Heart right ventricle (tissue), 16 donors: Measurements from ENCODE around the gene GEMIN4. TPM values are rescaled to one million over a fixed set of nuclear protein-coding genes. Genes with fewer than 3 reads are reported as not detected.

Experiments
- ATAC-seq, 8 donors: fragments of 200-7000 bp; cut with Tn5 transposase; one replicate each; pipeline ENCODE4 v1.9.1; 2020; ENCODE audit warnings: mild to moderate bottlenecking in 8 of 8, moderate library complexity in 8 of 8, moderate number of reproducible peaks in 1 of 8
- DNase-seq, 2 donors: peaks; one replicate each; pipeline ENCODE4 v3.0.0-alpha.2; 2020
- H3K27ac ChIP-seq, 10 donors: fragments of 200-600 bp; sonication (generic) in 2 of 10; one replicate each; pipeline versions ENCODE4 v1.5.0 to v1.8.0; 2020 to 2022; ENCODE audit warnings: mild to moderate bottlenecking in 3 of 10
- H3K27me3 ChIP-seq, 7 donors: fragments of 200-600 bp; one replicate each; pipeline ENCODE4 v1.8.0; 2021 to 2022; ENCODE audit warnings: mild to moderate bottlenecking in 2 of 7
- H3K36me3 ChIP-seq, 9 donors: fragments of 200-600 bp; sonication (generic) in 1 of 9; one replicate each; pipeline versions ENCODE4 v1.5.0 to v1.8.0; 2020 to 2022; ENCODE audit warnings: mild to moderate bottlenecking in 2 of 9
- H3K4me1 ChIP-seq, 9 donors: fragments of 200-600 bp; sonication (generic) in 1 of 9; one replicate each; pipeline versions ENCODE4 v1.5.0 to v1.8.0; 2020 to 2022; ENCODE audit warnings: mild to moderate bottlenecking in 4 of 9
- H3K4me3 ChIP-seq, 10 donors: fragments of 200-600 bp; sonication (generic) in 2 of 10; one replicate each; pipeline versions ENCODE4 v1.5.0 to v1.8.0; 2020 to 2022; ENCODE audit warnings: mild to moderate bottlenecking in 7 of 10, moderate library complexity in 2 of 10
- H3K9me3 ChIP-seq, 11 donors: fragments of 200-600 bp in 10 of 11; sonication (generic) in 2 of 11; one replicate each; pipeline versions ENCODE4 v1.5.0 to v1.8.0; 2013 to 2022; ENCODE audit warnings: mild to moderate bottlenecking in 2 of 11, control low read depth in 1 of 11, moderate library complexity in 1 of 11
- WGBS, 2 donors: extraction: QIAGEN DNeasy Blood & Tissue Kit; methylation state at CpG; one replicate each; pipeline ENCODE4 v1.1.7; 2013; ENCODE audit warnings: inconsistent platforms in 1 of 2; 5-methylcytosine and 5-hydroxymethylcytosine counted together
- intact Hi-C, 10 donors: fragments of 100-400 bp; cut with DNase I; formaldehyde crosslinking; loops; one replicate each; pipeline versions ENCODE4 v1.11.1 to v1.14.2; 2022
- polyA plus RNA-seq, 2 donors: library from polyadenylated mRNA; stranded (reverse); fragments of 200-250 nt; gene quantifications; one replicate each; pipeline ENCODE4 v1.2.3, GENCODE V29; 2013
- total RNA-seq, 10 donors: library from RNA; stranded (reverse); fragmentation: NEBNext Ultra II Directional in 3 of 10; extraction: Animal tissue kit (Norgen Biotek cat#: 25700) in 3 of 10; gene quantifications; one replicate each; pipeline versions ENCODE4 v1.2.1 to v1.2.4, GENCODE V29; 2021 to 2023
- TF ChIP-seq, protein P1 (sequence below), 9 donors: fragments of 200-600 bp; sonication (generic) in 2 of 9; IDR thresholded peaks; one replicate each; pipeline versions ENCODE4 v1.5.0 to v1.8.0; 2021 to 2022; ENCODE audit warnings: antibody characterized with exemption in 9 of 9, mild to moderate bottlenecking in 5 of 9, moderate library complexity in 1 of 9
- donor health status: Arrhythmogenic right ventricular cardiomyopathy.
- donor health status: ischemic (EF 13 %, LVEDD 7.1; RV severe dilation, severe dysfunction).
- donor health status: healthy with polysubstance abuse.
- donor health status: DM: no; HTN: yes; CAD: no.
- donor health status: DM: no; HTN: no; CAD: no.
- donor health status: ischemic (EF 25% LVEDD 6.9; RV normal size, moderate dysfunction).
- donor health status: ischemic (EF 25% LVEDD 5.7; RV mildly dilated, moderate dysfunction).
- donor health status: healthy.
- donor health status: DM: yes; HTN: yes; CAD: no.
- donor health status: Ischemic cardiomyopathy.
- donor health status: ischemic (EF 35%, LVEDD 5.7; RV mildly dilated, moderate dysfunction).
- donor health status: nonischemic (EF 11% LVEDD 7.7; RV severe dilation, severe dysfunction).
- donor health status: DM: yes; HTN: yes; CAD: no.
- donor health status: PGD.
- donor health status: ischemic (EF 29% LVEDD 5.4; RV normal size, mild dysfunction).
- donor health status: nonischemic (EF 23%, LVEDD 6.1; RV moderate dilation, normal function).

GEMIN4 gene
- total and polyA plus RNA-seq, 12 donors, result 4.8 to 14.9 (median 11.2) TPM

- intact Hi-C loops, result no loop called here
- no peaks in the 10 kb centered on the region for H3K9me3 ChIP-seq
- DNase-seq (no peak), ATAC-seq (no peak)
- TF ChIP-seq, protein P1, sequence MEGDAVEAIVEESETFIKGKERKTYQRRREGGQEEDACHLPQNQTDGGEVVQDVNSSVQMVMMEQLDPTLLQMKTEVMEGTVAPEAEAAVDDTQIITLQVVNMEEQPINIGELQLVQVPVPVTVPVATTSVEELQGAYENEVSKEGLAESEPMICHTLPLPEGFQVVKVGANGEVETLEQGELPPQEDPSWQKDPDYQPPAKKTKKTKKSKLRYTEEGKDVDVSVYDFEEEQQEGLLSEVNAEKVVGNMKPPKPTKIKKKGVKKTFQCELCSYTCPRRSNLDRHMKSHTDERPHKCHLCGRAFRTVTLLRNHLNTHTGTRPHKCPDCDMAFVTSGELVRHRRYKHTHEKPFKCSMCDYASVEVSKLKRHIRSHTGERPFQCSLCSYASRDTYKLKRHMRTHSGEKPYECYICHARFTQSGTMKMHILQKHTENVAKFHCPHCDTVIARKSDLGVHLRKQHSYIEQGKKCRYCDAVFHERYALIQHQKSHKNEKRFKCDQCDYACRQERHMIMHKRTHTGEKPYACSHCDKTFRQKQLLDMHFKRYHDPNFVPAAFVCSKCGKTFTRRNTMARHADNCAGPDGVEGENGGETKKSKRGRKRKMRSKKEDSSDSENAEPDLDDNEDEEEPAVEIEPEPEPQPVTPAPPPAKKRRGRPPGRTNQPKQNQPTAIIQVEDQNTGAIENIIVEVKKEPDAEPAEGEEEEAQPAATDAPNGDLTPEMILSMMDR (IDR thresholded peaks at IDR 0.05), result no peak
- WGBS, 2 donors, result 77 to 80% methylated on average over 5 of the region's 5 CpGs
- peaks cover 0 to 7% (median 0%) of the 10 kb centered on the region in 9 donors for H3K36me3 ChIP-seq
- peaks cover 0 to 6% (median 0%) of the 10 kb centered on the region in 9 donors for H3K4me1 ChIP-seq
- no peaks in the 10 kb centered on the region for H3K27me3 ChIP-seq
- H3K27ac ChIP-seq, result no peak overlapping the region
- H3K4me3 ChIP-seq, result no peak overlapping the region
Observed at GRCh38 chr17:721540-721937, 30.5 kb downstream of the GEMIN4 start.

DNA sequence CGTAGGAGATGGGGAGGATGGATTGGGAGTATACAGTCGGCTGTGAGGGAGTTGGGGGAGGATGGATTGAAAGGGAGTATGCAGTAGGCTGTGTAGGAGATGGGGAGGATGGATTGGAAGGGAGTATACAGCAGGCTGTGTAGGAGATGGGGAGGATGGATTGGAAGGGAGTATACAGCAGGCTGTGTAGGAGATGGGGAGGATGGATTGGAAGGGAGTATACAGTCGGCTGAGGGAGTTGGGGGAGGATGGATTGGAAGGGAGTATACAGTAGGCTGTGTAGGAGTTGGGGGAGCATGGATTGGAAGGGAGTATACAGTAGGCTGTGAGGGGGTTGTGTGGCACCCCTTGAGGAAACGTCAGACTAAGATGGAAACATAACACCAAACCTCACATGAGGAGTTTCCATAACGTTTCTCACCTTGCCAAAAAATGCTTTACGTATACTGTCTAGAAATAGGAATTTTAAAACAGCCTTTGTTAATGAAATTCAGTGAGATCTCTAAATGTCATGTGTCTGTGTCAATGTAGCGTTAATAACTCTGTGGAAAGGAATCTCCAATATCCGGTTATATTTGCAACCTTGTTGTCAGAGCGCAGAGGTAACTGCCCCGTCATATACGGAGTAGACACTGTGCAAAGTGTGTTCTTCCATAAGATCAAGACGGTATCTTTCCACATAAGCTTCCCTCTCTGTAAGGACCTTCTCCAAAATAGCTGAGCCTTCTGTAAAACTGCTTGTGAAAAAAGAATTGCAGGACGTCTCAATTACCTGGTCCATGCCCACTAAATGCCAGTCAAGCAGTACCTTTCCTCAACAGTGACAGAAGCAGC is 31.1 kb downstream of the GEMIN4 start:
- Histone ChIP-seq H3K36me3 (peaks cover 0 to 7% (median 0%) of the 10 kb centered on the region in 9 donors), H3K9me3 (no peaks in the 10 kb centered on the region), H3K27ac (no peak overlapping the region), H3K4me1 (peaks cover 0 to 12% (median 5%) of the 10 kb centered on the region in 9 donors), H3K27me3 (no peaks in the 10 kb centered on the region), H3K4me3 (no peak overlapping the region)
- intact Hi-C loops, result no loop called here
- ATAC-seq (no peak), DNase-seq (no peak)
- 85 to 86% methylated on average over 13 of the region's 13 CpGs for WGBS, 2 donors
- TF ChIP-seq, protein P1 (IDR thresholded peaks at IDR 0.05), result no peak

DNA sequence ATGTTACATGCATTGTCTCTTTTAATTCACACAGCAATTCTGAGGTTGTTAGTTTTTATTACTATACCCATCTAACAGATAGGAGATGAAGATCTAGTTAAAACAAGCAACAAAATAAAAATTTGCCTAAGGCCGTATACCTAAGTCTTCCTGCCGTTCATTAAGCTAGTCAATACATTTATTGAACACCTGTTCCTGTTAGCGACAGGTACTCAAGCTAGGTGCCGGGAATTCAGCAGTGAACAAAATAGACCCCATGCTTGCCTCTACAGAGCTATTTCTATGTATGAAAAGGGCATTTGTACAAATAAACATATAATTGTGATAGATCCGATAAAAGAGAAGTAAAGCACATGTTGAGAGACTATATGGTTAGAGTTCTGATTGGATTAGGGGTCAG is 34.0 kb downstream of the GEMIN4 start:
- 93 to 96% methylated on average over 5 of the region's 5 CpGs for WGBS, 2 donors
- DNase-seq (no peak), ATAC-seq (no peak)
- H3K4me1 ChIP-seq, result peaks cover 0 to 33% (median 20%) of the 10 kb centered on the region in 9 donors
- intact Hi-C loops, result no loop called here
- no peaks in the 10 kb centered on the region for H3K27me3 ChIP-seq
- H3K4me3 ChIP-seq, result no peak overlapping the region
- no peaks in the 10 kb centered on the region for H3K9me3 ChIP-seq
- no peak overlapping the region for H3K27ac ChIP-seq
- H3K36me3 ChIP-seq, result peaks cover 0 to 7% (median 0%) of the 10 kb centered on the region in 9 donors
- TF ChIP-seq, protein P1 (IDR thresholded peaks at IDR 0.05), result no peak

DNA sequence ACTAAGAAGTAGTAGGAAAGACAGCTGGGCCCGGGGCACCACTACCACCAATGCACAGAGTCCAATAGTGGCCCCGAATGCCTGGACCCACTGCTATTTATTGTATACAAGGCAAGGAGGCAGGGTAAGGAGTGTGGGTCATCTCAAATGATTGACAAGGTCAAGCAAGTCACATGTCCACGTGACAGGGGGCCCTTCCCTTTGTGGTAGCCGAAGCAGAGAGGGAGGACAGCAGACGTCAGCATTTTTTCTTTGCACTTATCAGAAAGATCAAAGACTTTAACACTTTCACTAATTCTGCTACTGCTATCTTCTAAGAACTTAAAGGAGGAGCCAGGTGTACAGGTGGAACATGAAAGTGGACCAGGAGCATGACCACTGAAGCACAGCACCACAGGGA is 43.9 kb downstream of the GEMIN4 start:
- DNase-seq (no peak), ATAC-seq (no peak)
- WGBS, 2 donors, result 79 to 83% methylated on average over 5 of the region's 5 CpGs
- peaks cover 0 to 71% (median 28%) of the 10 kb centered on the region in 9 donors for H3K36me3 ChIP-seq
- H3K27me3 ChIP-seq, result no peaks in the 10 kb centered on the region
- intact Hi-C loops, result no loop called here
- no peak overlapping the region for H3K27ac ChIP-seq
- H3K4me3 ChIP-seq, result no peak overlapping the region
- TF ChIP-seq, protein P1 (IDR thresholded peaks at IDR 0.05), result no peak
- peaks cover 0 to 43% (median 11%) of the 10 kb centered on the region in 9 donors for H3K4me1 ChIP-seq
- H3K9me3 ChIP-seq, result no peaks in the 10 kb centered on the region
